OCI-LY3 (cell line): ENCODE measurements around the gene MRPL28.

Experiments
- EZH2phosphoT487 ChIP-seq: fragments of 200-600 bp; shearing (Covaris generic); IDR thresholded peaks from 2 replicates; pipeline ENCODE4 v1.6.1; 2018; ENCODE audit warnings: antibody characterized with exemption, mixed run types, low read depth
- TF ChIP-seq, protein P1 (sequence below): fragments of 200-600, 300-600 bp; sonication (generic); IDR thresholded peaks from 2 replicates; pipeline ENCODE4 v1.5.1; 2014; ENCODE audit warnings: antibody characterized with exemption, low read length, low read depth

DNA sequence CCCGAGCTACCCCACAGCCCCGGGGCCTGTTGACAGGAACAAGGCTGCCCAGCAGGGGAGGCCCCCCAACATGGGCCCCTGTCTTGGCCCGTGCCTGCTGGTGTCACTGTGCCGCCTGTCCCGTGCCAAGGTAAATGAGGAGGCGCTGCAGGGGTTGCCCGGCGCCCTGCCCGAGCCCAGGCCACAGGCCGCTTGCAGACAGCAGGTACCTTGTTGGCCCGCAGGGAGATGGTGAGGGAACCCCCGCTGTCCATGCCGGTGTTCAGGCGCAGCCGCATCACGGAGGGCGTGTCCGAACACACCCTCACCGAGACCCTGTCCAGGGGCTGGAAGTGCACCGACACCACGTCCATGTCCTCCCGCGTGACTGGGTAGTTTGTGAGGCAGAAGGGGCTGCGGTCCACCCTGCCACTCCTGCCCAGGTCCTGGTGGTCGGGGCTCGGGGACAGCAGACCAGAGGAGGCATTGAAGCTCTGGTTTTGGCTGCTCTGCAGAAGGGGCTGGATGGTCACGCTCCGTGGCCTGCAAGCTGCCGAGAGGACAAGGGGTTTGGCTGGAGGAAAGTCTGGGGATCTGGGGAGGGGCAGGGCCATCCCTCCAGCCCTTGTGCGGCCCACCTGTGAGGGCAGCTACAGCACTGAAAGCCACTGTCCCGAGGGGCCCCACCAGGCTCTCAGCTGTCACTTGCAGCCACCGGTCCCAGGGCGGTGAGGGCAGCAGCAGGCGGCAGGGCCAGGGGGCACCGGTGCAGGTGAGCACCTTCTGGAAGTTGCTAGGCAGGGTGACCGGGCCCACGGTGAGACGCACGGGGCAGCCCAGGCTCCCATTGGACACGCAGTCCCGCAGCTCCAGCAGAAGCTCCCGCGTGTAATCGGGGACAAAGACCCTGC is 5.8 kb upstream of the MRPL28 start:
- TF ChIP-seq, protein P1, sequence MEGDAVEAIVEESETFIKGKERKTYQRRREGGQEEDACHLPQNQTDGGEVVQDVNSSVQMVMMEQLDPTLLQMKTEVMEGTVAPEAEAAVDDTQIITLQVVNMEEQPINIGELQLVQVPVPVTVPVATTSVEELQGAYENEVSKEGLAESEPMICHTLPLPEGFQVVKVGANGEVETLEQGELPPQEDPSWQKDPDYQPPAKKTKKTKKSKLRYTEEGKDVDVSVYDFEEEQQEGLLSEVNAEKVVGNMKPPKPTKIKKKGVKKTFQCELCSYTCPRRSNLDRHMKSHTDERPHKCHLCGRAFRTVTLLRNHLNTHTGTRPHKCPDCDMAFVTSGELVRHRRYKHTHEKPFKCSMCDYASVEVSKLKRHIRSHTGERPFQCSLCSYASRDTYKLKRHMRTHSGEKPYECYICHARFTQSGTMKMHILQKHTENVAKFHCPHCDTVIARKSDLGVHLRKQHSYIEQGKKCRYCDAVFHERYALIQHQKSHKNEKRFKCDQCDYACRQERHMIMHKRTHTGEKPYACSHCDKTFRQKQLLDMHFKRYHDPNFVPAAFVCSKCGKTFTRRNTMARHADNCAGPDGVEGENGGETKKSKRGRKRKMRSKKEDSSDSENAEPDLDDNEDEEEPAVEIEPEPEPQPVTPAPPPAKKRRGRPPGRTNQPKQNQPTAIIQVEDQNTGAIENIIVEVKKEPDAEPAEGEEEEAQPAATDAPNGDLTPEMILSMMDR: no peak
- TF ChIP-seq EZH2phosphoT487: no peak
